HEK293 (cell line): Measurements from ENCODE around the gene EPHA4.

Source experiments
- CTCF ChIA-PET: fragments of 350-600 bp; formaldehyde crosslinking; extraction: SDS; loops from one replicate; lab custom pipeline; 2021; ENCODE audit warnings: antibody characterized with exemption; lab: Yijun Ruan, JAX
- POLR2A ChIA-PET: fragments of 300-600 bp; formaldehyde crosslinking; extraction: SDS; loops from one replicate; lab custom pipeline; 2020; ENCODE audit warnings: antibody characterized with exemption, inconsistent platforms; lab: Yijun Ruan, JAX
- H3K27ac ChIP-seq: fragments of 200-500 bp; sonication (Bioruptor generic); 2 replicates; pipeline ENCODE4 v1.5.1; 2014; ENCODE audit warnings: low read depth, low read length, control low read depth, inconsistent platforms; ENCODE audit errors: extremely low read depth
- H3K36me3 ChIP-seq, 2 experiments: fragments of 200-500 bp in 1 of 2; sonication (Bioruptor generic) in 1 of 2; 1 replicate in 1 of 2; 2 replicates in 1 of 2; pipeline ENCODE4 v1.5.1; 2014 to 2017; ENCODE audit warnings: inconsistent platforms in 2 of 2, low read length in 2 of 2; ENCODE audit not compliant: control insufficient read depth in 2 of 2, insufficient read depth in 1 of 2
- H3K4me1 ChIP-seq: fragments of 200-500 bp; sonication (Bioruptor generic); 2 replicates; pipeline ENCODE4 v1.5.1; 2014; ENCODE audit warnings: mild to moderate bottlenecking, low read length, inconsistent platforms; ENCODE audit not compliant: control insufficient read depth, insufficient read depth
- H3K4me3 ChIP-seq: 2 replicates; pipeline ENCODE4 v1.5.1; 2011; ENCODE audit warnings: low read depth, mild to moderate bottlenecking, control low read depth, low read length, moderate library complexity
- H3K9me3 ChIP-seq: fragments of 200-500 bp; sonication (Bioruptor generic); 2 replicates; pipeline ENCODE4 v1.5.1; 2014; ENCODE audit warnings: low read depth, low read length, inconsistent platforms; ENCODE audit not compliant: control insufficient read depth, insufficient read depth
- SP7 ChIP-seq: fragments of 450-650 bp; formaldehyde crosslinking; IDR thresholded peaks from 2 replicates; pipeline ENCODE4 v1.5.1; 2016; ENCODE audit warnings: missing biosample characterization, missing genetic modification characterization
- TCF7L2 ChIP-seq: IDR thresholded peaks from 2 replicates; pipeline ENCODE4 v1.6.1; 2011; ENCODE audit warnings: low read depth, mild to moderate bottlenecking, inconsistent platforms, low read length, moderate library complexity, borderline replicate concordance
- TRIM28 ChIP-seq: IDR thresholded peaks from 2 replicates; pipeline ENCODE4 v1.6.1; 2011; ENCODE audit warnings: low read length, control low read depth, borderline replicate concordance
- WT1 ChIP-seq: fragments of 450-650 bp; formaldehyde crosslinking; IDR thresholded peaks from 2 replicates; pipeline ENCODE4 v1.5.1; 2016; ENCODE audit warnings: missing biosample characterization, missing genetic modification characterization
- ZBTB17 ChIP-seq: fragments of 450-650 bp; formaldehyde crosslinking; IDR thresholded peaks from 2 replicates; pipeline ENCODE4 v1.5.1; 2016; ENCODE audit warnings: missing biosample characterization, missing genetic modification characterization
- ZBTB21 ChIP-seq: fragments of 450-650 bp; formaldehyde crosslinking; IDR thresholded peaks from 2 replicates; pipeline ENCODE4 v1.5.1; 2017; ENCODE audit warnings: missing biosample characterization, missing genetic modification characterization
- ZIC2 ChIP-seq: fragments of 450-650 bp; formaldehyde crosslinking; IDR thresholded peaks from 2 replicates; pipeline ENCODE4 v1.5.1; 2016; ENCODE audit warnings: missing biosample characterization, missing genetic modification characterization
- ZNF148 ChIP-seq: fragments of 450-650 bp; formaldehyde crosslinking; IDR thresholded peaks from 2 replicates; pipeline ENCODE4 v1.5.0; 2017; ENCODE audit warnings: missing biosample characterization, missing genetic modification characterization, borderline replicate concordance
- ZNF202 ChIP-seq: fragments of 450-650 bp; formaldehyde crosslinking; IDR thresholded peaks from 2 replicates; pipeline ENCODE4 v1.5.1; 2016; ENCODE audit warnings: missing biosample characterization, missing genetic modification characterization, borderline replicate concordance
- ZNF280C ChIP-seq: fragments of 450-650 bp; formaldehyde crosslinking; IDR thresholded peaks from 2 replicates; pipeline ENCODE4 v1.5.1; 2016; ENCODE audit warnings: missing biosample characterization, missing genetic modification characterization
- ZNF292 ChIP-seq: fragments of 450-650 bp; formaldehyde crosslinking; IDR thresholded peaks from 2 replicates; pipeline ENCODE4 v1.5.1; 2016; ENCODE audit warnings: low read depth, missing biosample characterization, missing genetic modification characterization, borderline replicate concordance
- ZNF366 ChIP-seq: fragments of 450-650 bp; formaldehyde crosslinking; conservative IDR thresholded peaks from 2 replicates; pipeline ENCODE4 v1.5.1; 2016; ENCODE audit warnings: missing biosample characterization, missing genetic modification characterization
- ZNF621 ChIP-seq: fragments of 450-650 bp; formaldehyde crosslinking; IDR thresholded peaks from 2 replicates; pipeline ENCODE4 v1.5.1; 2017; ENCODE audit warnings: missing biosample characterization, missing genetic modification characterization
- ZNF629 ChIP-seq: fragments of 450-650 bp; formaldehyde crosslinking; IDR thresholded peaks from 2 replicates; pipeline ENCODE4 v1.5.1; 2017; ENCODE audit warnings: missing biosample characterization, missing genetic modification characterization
- ZNF843 ChIP-seq: fragments of 450-650 bp; formaldehyde crosslinking; IDR thresholded peaks from 2 replicates; pipeline ENCODE4 v1.5.1; 2016; ENCODE audit warnings: missing biosample characterization, missing genetic modification characterization
- TF ChIP-seq, protein P1 (sequence below): fragments of 450-650 bp; formaldehyde crosslinking; IDR thresholded peaks from 2 replicates; pipeline ENCODE4 v1.5.1; 2016; ENCODE audit warnings: missing biosample characterization, missing genetic modification characterization
- TF ChIP-seq, protein P2 (sequence below): fragments of 450-650 bp; formaldehyde crosslinking; IDR thresholded peaks from 2 replicates; pipeline ENCODE4 v1.5.1; 2017; ENCODE audit warnings: missing biosample characterization, missing genetic modification characterization

EPHA4 gene

DNA sequence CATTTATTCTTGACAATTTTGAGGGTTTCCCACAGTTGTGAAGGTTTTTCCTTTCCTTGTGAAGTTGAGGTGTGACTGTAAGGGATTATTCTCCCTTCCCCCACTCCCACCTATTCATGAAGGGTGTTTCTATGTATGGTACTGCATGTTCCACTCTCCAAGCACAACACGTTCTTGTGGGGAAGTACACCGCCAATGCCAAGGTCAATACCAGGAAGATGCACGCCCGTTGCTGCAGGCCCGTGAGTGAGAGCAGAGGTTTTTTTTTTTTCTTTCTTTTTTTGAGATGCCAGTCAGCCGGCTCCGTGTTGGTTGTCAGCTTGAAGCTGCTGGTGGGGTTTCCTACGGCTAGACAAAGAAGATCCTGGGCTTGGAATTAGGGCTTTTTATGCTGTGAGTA is 38.6 kb upstream of the EPHA4 start:
- H3K9me3 ChIP-seq, result no peaks in the 10 kb centered on the region
- no peak for TF ChIP-seq ZNF621 (tag by site-specific recombination)
- TF ChIP-seq, all 188 proteins: peak for 0
- ChIA-PET POLR2A (no interaction called here), CTCF (no interaction called here)
- no peak overlapping the region for H3K27ac ChIP-seq
- peaks cover 3% of the 10 kb centered on the region; the same call in 1 of the 2 replicates for H3K4me1 ChIP-seq
- no peak overlapping the region for H3K4me3 ChIP-seq
- no peaks in the 10 kb centered on the region for H3K36me3 ChIP-seq

GRCh38 chr2:221610255-221610654 is 38.2 kb upstream of the EPHA4 start:
- POLR2A ChIA-PET, result no interaction called here
- Histone ChIP-seq H3K4me3 (no peak overlapping the region), H3K9me3 (no peaks in the 10 kb centered on the region), H3K4me1 (peaks cover 3% of the 10 kb centered on the region; the same call in 1 of the 2 replicates), H3K27ac (no peak overlapping the region)
- CTCF ChIA-PET, result no interaction called here
- no peak for TF ChIP-seq ZNF292
- 0 out of 2 replicates have a peak, but pooled peaks have one; percentile 44 for TF ChIP-seq ZNF629 (tag by site-specific recombination)
- TF ChIP-seq ZNF202, result no peak
- no peak for TF ChIP-seq ZNF280C (tag by site-specific recombination)
- TF ChIP-seq SP7 (tag by site-specific recombination), result peak; percentile 84
- TF ChIP-seq, protein P1, sequence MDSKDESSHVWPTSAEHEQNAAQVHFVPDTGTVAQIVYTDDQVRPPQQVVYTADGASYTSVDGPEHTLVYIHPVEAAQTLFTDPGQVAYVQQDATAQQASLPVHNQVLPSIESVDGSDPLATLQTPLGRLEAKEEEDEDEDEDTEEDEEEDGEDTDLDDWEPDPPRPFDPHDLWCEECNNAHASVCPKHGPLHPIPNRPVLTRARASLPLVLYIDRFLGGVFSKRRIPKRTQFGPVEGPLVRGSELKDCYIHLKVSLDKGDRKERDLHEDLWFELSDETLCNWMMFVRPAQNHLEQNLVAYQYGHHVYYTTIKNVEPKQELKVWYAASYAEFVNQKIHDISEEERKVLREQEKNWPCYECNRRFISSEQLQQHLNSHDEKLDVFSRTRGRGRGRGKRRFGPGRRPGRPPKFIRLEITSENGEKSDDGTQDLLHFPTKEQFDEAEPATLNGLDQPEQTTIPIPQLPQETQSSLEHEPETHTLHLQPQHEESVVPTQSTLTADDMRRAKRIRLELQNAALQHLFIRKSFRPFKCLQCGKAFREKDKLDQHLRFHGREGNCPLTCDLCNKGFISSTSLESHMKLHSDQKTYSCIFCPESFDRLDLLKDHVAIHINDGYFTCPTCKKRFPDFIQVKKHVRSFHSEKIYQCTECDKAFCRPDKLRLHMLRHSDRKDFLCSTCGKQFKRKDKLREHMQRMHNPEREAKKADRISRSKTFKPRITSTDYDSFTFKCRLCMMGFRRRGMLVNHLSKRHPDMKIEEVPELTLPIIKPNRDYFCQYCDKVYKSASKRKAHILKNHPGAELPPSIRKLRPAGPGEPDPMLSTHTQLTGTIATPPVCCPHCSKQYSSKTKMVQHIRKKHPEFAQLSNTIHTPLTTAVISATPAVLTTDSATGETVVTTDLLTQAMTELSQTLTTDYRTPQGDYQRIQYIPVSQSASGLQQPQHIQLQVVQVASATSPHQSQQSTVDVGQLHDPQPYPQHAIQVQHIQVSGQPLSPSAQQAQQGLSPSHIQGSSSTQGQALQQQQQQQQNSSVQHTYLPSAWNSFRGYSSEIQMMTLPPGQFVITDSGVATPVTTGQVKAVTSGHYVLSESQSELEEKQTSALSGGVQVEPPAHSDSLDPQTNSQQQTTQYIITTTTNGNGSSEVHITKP, result peak; percentile 72
- no peak for TF ChIP-seq ZBTB21 (tag by site-specific recombination)
- no peak for TF ChIP-seq ZIC2 (tag by site-specific recombination)
- TF ChIP-seq TCF7L2, result peak; percentile 43; the same call in 1 of the 2 replicates
- TF ChIP-seq, protein P2, sequence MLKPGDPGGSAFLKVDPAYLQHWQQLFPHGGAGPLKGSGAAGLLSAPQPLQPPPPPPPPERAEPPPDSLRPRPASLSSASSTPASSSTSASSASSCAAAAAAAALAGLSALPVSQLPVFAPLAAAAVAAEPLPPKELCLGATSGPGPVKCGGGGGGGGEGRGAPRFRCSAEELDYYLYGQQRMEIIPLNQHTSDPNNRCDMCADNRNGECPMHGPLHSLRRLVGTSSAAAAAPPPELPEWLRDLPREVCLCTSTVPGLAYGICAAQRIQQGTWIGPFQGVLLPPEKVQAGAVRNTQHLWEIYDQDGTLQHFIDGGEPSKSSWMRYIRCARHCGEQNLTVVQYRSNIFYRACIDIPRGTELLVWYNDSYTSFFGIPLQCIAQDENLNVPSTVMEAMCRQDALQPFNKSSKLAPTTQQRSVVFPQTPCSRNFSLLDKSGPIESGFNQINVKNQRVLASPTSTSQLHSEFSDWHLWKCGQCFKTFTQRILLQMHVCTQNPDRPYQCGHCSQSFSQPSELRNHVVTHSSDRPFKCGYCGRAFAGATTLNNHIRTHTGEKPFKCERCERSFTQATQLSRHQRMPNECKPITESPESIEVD (tag by site-specific recombination), result peak; percentile 34; the same call in 1 of the 2 replicates
- peak; percentile 49; the same call in 1 of the 2 replicates for TF ChIP-seq ZNF843 (tag by site-specific recombination)
- no peak for TF ChIP-seq ZBTB17 (tag by site-specific recombination)
- TF ChIP-seq ZNF366 (tag by site-specific recombination), result peak; percentile 35
- peak; percentile 48; the same call in 1 of the 2 replicates for TF ChIP-seq TRIM28
- TF ChIP-seq ZNF148 (tag by site-specific recombination), result no peak
- peak; percentile 61; the same call in 1 of the 2 replicates for TF ChIP-seq WT1 (tag by site-specific recombination)
- TF ChIP-seq, all 188 proteins: peak for 9
- H3K36me3 ChIP-seq, result no peaks in the 10 kb centered on the region
